ENCODE results near the gene CSRNP2.
A peak's percentile ranks its signal among the peaks of the same experiment; 100 is the strongest.
"Not testable (repeated sequence)": the region's sequence is repeated elsewhere in the genome, so short reads cannot be mapped to it uniquely, and the experiment has no call there.

CSRNP2 gene

GRCh38 chr12:51078346-51078745, 5.0 kb downstream of the CSRNP2 start:
- not testable (repeated sequence) for DNase-seq (ENCODE audit: low read depth, low spot score)

DNA sequence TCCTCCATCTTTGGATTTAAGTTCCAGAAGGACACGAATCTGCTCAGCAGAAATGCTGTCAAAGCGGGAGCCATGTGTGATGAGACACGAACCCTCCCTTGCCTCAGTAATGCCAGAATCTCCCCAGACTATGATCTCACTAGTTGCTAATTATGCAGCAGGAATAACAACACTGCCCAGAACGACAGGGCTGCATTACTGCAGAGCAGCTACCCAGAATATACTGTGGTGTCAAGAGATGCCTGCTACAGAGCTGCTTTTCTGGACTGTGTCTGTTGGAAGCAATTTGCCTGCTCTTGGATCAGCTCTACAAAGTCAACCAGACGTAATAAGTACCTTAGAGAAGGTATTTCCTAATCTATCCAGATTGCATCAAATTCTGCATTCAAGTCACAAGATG, 5.5 kb downstream of the CSRNP2 start:
- DNase-seq (ENCODE audit: low read depth, low spot score) = no peak

DNA sequence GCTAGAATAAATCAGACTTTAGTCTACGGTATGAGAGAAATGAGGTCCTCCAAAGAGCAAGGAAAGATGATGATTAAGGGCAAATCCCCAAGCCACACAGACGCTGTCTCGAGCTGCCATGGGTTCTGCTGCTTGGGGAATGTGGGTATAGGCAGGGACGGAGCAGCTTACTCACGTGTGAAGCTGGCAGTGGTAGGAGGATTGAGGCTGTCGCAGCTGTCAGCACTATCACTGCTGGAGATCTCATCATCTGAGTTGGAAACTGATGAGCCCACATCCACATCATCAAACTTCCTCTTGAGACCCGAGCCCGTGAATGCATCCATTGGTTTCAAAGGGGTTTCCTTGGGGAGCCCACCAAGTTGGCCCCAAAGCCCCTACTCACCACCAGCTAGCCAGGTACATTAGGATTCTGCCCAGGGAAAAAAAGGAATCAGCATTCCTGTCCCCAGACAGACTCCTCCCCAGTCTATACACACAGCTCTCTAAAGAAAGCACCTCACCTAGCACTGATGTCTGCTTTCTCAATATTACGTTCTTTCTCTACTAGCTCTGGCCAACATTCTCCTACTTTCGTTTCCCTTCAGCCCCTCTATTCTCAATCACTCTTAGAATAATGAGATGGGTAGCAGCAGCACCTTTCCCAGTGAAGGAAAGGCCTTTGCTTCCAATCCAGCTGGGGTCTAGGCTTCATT, 7.0 kb downstream of the CSRNP2 start:
- no peak for DNase-seq (ENCODE audit: low read depth, low spot score)

DNA sequence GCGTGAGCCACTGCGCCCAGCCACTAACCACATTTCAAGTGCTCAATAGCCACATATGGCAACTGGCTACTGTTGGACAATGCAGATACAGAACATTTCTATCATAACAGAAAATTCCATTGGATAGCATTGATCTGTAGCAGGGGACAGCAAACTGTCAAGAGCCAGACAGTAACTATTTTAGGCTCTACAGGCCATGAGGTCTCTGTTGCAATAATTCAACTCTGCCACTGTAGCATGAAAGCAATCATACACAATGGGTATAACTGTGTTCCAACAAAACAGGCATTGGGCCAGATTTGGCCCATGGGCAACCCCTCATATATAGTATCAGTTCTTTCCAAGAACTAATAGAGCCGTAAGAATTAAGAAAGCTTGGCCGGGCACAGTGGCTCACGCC, 8.0 kb downstream of the CSRNP2 start:
- DNase-seq (ENCODE audit: low read depth, low spot score) = no peak

- DNase-seq (ENCODE audit: low read depth, low spot score) = no peak
Measured at GRCh38 chr12:51071663-51072062, 11.7 kb downstream of the CSRNP2 start.

GRCh38 chr12:51070004-51070403, 13.4 kb downstream of the CSRNP2 start:
- no peak for DNase-seq (ENCODE audit: low read depth, low spot score)

DNA sequence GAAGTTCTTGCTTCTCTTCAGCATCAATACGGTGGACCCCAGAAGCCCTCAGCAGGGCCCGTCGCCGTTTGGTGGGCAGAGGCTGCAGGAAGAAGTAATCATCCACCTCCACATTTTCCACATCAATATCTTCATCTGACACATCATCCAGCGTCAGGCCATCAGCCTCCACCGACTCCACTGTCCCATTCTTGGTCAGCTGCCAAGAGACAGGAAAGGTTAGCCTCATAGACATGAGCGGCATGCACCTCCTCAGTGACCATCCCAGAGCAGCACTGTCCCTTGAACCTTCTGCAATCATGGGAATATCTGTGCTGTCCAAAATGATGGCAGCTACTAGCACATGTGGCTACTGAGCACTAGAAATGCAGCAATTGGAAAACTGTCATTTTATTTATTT, 15.6 kb downstream of the CSRNP2 start:
- DNase-seq (ENCODE audit: low read depth, low spot score) = no peak

GRCh38 chr12:51067229-51067628, 16.2 kb downstream of the CSRNP2 start:
- no peak for DNase-seq (ENCODE audit: low read depth, low spot score)

GRCh38 chr12:51065530-51065929, 17.9 kb downstream of the CSRNP2 start:
- DNase-seq (ENCODE audit: low read depth, low spot score) = no peak

- no peak for DNase-seq (ENCODE audit: low read depth, low spot score)
Measured at GRCh38 chr12:51062631-51063397, 20.6 kb downstream of the CSRNP2 start.

GRCh38 chr12:51059086-51059485, 24.3 kb downstream of the CSRNP2 start:
- DNase-seq (ENCODE audit: low read depth, low spot score) = no peak

DNA sequence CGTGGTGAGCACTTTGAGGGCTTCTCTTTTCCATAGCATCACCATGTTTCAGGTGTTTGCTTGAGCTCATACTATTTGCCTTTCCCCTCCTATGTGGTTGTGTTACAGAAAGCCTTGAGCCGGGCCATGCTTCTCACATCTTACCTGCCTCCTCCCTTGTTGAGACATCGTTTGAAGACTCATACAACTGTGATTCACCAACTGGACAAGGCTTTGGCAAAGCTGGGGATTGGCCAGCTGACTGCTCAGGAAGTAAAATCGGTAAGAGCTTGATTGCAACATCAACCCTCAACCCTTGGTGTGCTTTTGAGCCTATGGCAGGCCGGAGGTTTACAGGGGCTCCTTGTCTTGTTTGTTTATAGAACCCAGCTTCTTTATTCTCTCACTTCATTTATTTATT, 27.2 kb downstream of the CSRNP2 start:
- DNase-seq (ENCODE audit: low read depth, low spot score) = no peak

GRCh38 chr12:51055060-51055459, 28.3 kb downstream of the CSRNP2 start:
- DNase-seq (ENCODE audit: low read depth, low spot score) = no peak

- DNase-seq (ENCODE audit: low read depth, low spot score) = no peak
Measured at GRCh38 chr12:51051787-51052186, 31.6 kb downstream of the CSRNP2 start.

DNA sequence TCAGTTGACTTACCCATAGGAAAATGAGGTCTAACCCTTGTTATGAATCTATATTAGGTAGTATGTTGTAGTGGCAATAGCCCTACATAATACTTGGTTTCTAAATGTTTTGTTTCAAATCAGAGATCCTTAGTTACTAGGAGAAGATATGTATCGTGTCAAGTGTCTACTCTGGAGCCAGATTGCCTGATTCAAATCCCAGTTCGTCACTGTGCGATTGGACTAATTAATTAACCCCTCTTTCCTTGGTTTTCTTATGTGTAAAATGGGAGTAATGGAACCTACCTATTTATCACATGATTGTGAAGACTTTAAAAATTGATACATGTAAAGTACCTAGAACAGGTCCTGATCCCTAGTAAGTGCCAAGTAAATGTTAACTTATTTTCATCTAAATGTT, 33.9 kb downstream of the CSRNP2 start:
- DNase-seq (ENCODE audit: low read depth, low spot score) = no peak

GRCh38 chr12:51048661-51049251, 34.6 kb downstream of the CSRNP2 start:
- no peak for DNase-seq (ENCODE audit: low read depth, low spot score)

GRCh38 chr12:51047655-51048540, 35.5 kb downstream of the CSRNP2 start, which contains the start of gene LETMD1:
LETMD1 (plus strand) TSS chr12:51048327; CDS start chr12:51048357, 30 bp downstream.
- peak; percentile 94 for DNase-seq (ENCODE audit: low read depth, low spot score)

GRCh38 chr12:51036279-51036678, 47.1 kb downstream of the CSRNP2 start:
- DNase-seq (ENCODE audit: low read depth, low spot score) = no peak

GRCh38 chr12:51033457-51034089, 49.8 kb downstream of the CSRNP2 start:
- no peak for DNase-seq (ENCODE audit: low read depth, low spot score)

DNA sequence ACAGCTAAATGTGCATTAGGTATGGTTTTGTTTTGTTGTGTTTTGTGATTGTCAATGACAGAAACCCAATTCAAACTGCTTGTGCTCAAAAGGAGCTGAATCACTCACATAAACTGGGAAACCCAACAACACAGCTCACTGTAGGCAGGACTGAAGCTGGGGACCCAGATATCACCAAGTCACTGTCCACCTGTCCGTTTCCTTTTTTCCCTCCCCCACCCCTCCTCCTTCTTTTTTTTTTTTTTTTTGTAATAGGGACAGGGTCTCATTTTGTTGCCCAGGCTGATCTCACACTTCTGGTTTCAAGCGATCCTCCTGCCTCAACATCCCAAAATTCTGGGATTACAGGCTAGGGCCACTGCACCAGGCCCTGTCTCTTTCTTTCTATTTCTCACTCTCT, 50.3 kb downstream of the CSRNP2 start:
- DNase-seq (ENCODE audit: low read depth, low spot score) = no peak

DNA sequence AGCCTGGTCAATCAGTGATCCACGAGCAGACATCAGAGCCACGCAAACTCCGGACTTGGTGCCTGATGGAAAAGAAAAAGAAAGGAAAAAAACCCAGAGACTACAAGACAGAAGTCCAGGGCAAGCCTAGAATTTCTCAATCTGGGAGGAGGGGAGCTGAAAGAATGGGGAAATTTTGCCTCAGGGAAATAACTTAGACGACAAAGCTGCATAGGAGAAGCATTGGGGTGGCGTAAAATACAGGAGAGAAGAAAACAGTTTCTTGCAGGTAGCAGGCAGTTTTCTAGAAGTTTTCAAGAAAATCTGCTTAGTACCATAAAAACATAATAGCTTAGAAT, 54.6 kb downstream of the CSRNP2 start:
- no peak for DNase-seq (ENCODE audit: low read depth, low spot score)

All from brain pericyte (primary cell).